ENCODE measurements around the gene MAPKAPK3. TPM values are rescaled to one million over a fixed set of nuclear protein-coding genes. Genes with fewer than 3 reads are reported as not detected.

MAPKAPK3 gene
- total and polyA plus RNA-seq, 2 donors (not counting 3 experiments of a cell fraction or from before 2014, with no cell fraction given): 21.3 to 30.5 TPM

DNA sequence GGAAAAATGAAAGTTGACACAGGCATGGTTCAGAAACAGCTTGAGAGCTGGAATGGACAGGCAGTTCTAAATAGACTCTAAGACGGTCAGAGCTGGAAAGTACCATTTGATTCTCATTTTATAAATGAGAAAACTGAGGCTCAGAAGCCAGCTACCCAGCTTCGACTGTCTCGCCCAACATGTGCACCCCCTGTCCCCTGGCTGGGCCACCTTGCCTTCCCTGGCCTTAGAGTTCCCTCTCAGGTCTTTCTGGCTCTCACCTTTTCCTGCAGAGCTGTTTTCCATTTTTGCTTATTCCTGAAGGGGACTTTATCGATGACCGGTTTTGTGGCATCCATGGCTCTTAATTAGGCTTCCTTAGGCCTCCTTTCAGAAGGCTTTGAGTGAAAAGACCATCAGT, 40.5 kb downstream of the MAPKAPK3 start:
- Histone ChIP-seq H3K27me3 (ENCODE audit: control insufficient read depth in 2 of 2, insufficient read depth in 2 of 2, low read length in 2 of 2) (no peaks in the 10 kb centered on the region), H3K4me3 (replicated peaks in 1 of 3; ENCODE audit: insufficient read depth in 1 of 3, low read depth in 1 of 3, low read length in 3 of 3) (no peak overlapping the region), H2AFZ (ENCODE audit: low read depth, low read length) (no peak overlapping the region), H3K9me1 (replicated peaks; ENCODE audit: control insufficient read depth, extremely low read depth, insufficient read depth, low read length) (no peaks in the 10 kb centered on the region), H4K20me1 (replicated peaks; ENCODE audit: control insufficient read depth, extremely low read depth, insufficient read depth, low read length) (no peaks in the 10 kb centered on the region), H3K9ac (replicated peaks; ENCODE audit: extremely low read depth, insufficient read depth, low read length) (no peak overlapping the region), H3K9me3 (replicated peaks; ENCODE audit: control insufficient read depth, insufficient read depth, low read length) (no peaks in the 10 kb centered on the region), H3K4me2 (ENCODE audit: insufficient read depth, low read length) (no peak overlapping the region), H3K79me2 (ENCODE audit: control insufficient read depth, insufficient read depth, low read length) (no peaks in the 10 kb centered on the region), H3K27ac (ENCODE audit: insufficient read depth, low read depth, low read length) (no peak overlapping the region), H3K4me1 (ENCODE audit: control insufficient read depth, extremely low read depth, insufficient read depth, low read length) (no peaks in the 10 kb centered on the region), H3K36me3 (ENCODE audit: control insufficient read depth in 2 of 2, extremely low read depth in 1 of 2, insufficient read depth in 2 of 2, low read length in 2 of 2) (no peaks in the 10 kb centered on the region)
- intact Hi-C loops (cut with micrococcal nuclease): no loop called here
- POLR2A ChIA-PET: no interaction called here
- CTCF ChIA-PET: interaction anchor here (1.0 kb wide), 1 partner anchor 41 kb away, joined by 4 read pairs; no protein-coding TSS in a partner anchor
- dilution Hi-C loops (cut with MboI; ENCODE audit: extremely low pct_ligation_motif_present, low sequenced_read_pairs): no loop called here
- no peak for FAIRE-seq
- DNase-seq (ENCODE audit: low read depth, low spot score): no peak
- BruUV-seq (replicated peaks): no TSS peak
- TF ChIP-seq GATA2 (IDR thresholded peaks at IDR 0.05; ENCODE audit: insufficient read depth, insufficient read length, low read depth, low read length): no peak

DNA sequence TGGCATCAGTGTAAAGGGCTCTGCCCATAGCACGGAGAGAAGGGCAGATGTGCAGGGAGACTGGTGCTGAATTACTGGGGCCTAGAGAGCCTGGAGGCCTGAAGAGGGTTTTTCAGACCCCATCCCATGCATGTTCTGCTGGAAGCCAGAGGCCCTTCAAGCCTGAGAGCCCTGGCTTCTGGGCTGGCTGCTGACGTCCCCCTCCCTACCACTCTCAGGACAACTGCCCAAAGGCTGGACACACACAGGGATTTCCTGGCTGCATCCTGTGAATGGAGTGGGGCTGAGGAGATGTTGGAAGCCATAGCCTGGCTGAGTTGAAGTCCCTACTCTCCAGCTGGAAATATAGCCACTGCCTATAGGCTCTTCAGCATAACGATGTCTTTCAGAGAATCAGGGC, 40.9 kb downstream of the MAPKAPK3 start:
- intact Hi-C loops (cut with micrococcal nuclease): no loop called here

More for the DNA sequence above, 40.9 kb downstream of the MAPKAPK3 start:
- DNase-seq (ENCODE audit: low read depth, low spot score) (no peak), FAIRE-seq (no peak)
- Histone ChIP-seq H2AFZ (ENCODE audit: low read depth, low read length) (no peak overlapping the region), H3K27me3 (ENCODE audit: control insufficient read depth in 2 of 2, insufficient read depth in 2 of 2, low read length in 2 of 2) (no peaks in the 10 kb centered on the region), H3K36me3 (ENCODE audit: control insufficient read depth in 2 of 2, extremely low read depth in 1 of 2, insufficient read depth in 2 of 2, low read length in 2 of 2) (no peaks in the 10 kb centered on the region), H3K9ac (replicated peaks; ENCODE audit: extremely low read depth, insufficient read depth, low read length) (no peak overlapping the region), H3K79me2 (ENCODE audit: control insufficient read depth, insufficient read depth, low read length) (no peaks in the 10 kb centered on the region), H3K4me2 (ENCODE audit: insufficient read depth, low read length) (no peak overlapping the region), H3K9me3 (replicated peaks; ENCODE audit: control insufficient read depth, insufficient read depth, low read length) (no peaks in the 10 kb centered on the region), H3K4me3 (replicated peaks in 1 of 3; ENCODE audit: insufficient read depth in 1 of 3, low read depth in 1 of 3, low read length in 3 of 3) (no peak overlapping the region), H4K20me1 (replicated peaks; ENCODE audit: control insufficient read depth, extremely low read depth, insufficient read depth, low read length) (no peaks in the 10 kb centered on the region), H3K9me1 (replicated peaks; ENCODE audit: control insufficient read depth, extremely low read depth, insufficient read depth, low read length) (no peaks in the 10 kb centered on the region), H3K27ac (ENCODE audit: insufficient read depth, low read depth, low read length) (no peak overlapping the region), H3K4me1 (ENCODE audit: control insufficient read depth, extremely low read depth, insufficient read depth, low read length) (no peaks in the 10 kb centered on the region)
- dilution Hi-C loops (cut with MboI; ENCODE audit: extremely low pct_ligation_motif_present, low sequenced_read_pairs): no loop called here
- TF ChIP-seq FOS (IDR thresholded peaks at IDR 0.05; ENCODE audit: borderline replicate concordance, insufficient read depth, low read length): no peak
- ChIA-PET CTCF (interaction anchor here (1.0 kb wide), 1 partner anchor 42 kb away, joined by 4 read pairs; no protein-coding TSS in a partner anchor), POLR2A (no interaction called here)
- no TSS peak for BruUV-seq (replicated peaks)

Data from endothelial cell of umbilical vein (primary cell).